ENCODE data around the gene MAMDC2.

MAMDC2 gene

DNA sequence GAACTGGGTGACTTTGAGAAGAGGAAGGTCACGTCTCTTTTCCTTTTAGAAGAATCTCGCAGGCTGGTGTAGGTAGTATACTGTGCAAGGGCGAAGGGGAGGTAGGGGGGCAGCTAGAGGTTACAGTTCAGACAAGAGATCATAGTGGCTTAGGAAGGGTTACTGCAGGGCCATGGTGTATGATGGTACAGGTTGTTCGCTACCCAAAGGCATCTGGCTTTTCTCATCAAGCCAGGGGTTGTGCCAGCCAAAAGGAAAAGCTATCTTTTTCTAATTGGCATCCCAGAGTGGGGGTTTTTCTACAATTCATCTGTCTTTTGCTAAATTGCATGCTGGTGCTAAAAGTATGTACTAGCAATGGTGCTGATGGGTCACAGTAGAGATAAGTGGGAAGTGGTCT is 22.8 kb downstream of the MAMDC2 start:
- no peak for DNase-seq

GRCh38 chr9:70066874-70067273 is 23.2 kb downstream of the MAMDC2 start:
- DNase-seq: no peak

DNA sequence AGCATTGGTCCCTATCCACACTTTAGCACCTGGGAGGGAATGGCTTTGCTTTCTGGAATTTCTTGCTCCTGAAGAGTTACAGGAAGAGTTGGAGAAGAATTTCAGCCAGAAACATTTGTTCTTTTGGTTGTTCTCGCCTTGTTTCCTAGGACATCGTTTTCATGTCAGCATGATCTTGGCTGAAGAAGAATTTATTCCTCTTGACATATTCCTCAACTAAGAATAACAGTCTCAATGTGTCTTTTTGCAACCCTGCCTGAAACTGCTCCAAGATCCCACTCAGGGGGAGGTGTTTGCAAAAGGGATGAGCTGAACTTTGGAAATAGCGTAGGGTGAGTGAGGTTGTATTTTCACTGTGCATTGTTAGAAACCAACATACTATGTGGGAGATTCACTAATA is 26.1 kb downstream of the MAMDC2 start:
- no peak for DNase-seq

DNA sequence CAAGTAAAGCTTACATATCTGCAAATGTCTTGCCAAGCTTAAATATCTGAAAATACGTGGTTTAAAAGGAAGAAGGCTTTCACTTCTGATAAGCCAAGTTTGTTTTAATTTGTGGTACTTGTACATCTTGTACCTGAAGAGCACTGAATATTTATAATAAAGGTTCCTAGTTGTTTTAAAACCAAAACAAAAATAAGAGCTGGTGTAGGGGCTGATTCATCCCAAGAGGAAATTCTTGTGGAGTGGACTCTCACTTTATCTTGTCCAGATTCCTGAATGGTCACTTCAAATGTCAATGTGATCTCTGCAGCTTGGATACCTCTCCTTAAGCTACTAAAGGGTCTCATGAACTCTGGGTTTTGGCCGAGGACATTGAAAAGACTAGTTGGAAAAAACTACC is 29.5 kb downstream of the MAMDC2 start:
- no peak for DNase-seq

DNA sequence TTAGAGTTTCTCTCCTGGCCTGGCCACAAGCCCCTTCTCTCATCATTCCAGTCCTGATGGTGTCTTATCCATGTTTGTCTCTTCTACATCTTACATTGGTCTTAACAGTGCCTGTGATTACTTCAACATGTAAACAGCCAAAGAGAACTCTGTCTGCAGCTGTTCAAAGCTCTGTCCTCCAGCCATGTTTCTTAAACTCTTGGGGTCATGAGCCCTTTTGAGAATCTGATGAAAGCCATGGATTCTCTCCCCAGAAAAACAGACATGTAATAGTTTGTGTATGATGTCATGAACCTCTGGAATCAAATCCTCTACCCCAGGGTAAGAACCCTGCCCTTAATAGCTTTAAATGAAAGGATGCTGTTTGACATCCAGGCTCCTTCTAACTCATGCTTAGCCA is 30.1 kb downstream of the MAMDC2 start:
- no peak for DNase-seq

DNA sequence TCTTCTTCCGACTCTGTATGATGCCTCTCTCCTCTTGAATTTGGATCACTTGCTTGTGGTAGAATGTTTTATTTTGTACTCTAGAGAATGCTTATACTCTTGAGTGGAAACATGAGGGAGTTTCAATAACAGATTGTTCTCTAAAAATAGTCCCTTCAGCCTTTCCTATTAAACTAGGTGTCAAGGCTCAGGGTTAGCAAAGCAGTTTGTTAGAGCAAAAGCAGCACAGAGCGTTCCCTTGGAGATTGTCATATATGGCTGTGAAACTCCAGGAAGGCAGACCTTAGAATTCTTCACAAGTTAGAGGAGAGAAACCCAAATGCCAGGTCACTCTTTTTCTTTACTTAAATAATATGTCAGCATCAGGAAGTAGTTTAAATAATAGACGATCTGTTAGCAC is 33.0 kb downstream of the MAMDC2 start:
- no peak for DNase-seq

DNA sequence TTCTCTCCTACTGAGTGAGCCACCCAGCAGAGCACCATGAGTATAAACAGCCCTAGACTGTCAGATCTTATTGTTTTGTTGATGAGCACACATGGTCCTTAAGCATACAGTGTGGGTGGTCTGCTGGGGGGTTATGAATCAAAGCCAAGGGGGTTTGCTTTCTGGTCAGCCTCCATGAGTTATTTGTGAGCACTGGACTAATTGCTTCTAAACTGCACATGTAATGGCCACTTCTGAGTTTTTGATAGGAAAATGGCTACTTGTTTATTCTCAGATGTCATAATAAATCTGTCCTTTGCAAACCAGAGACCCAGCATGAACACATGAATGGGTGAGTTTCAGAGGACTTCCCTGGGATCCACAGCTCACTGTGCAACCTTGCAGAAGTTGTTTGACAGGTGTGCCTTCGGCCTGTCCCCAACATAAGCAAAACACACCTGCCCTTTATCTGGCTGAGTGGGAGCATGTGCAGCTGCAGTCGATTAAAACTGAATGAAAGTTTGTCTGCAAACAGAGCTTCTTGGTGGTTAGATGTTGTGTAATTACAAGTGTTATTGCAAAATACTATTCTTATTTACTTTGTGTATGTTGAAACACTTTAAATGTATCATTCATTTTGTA is 35.9 kb downstream of the MAMDC2 start:
- DNase-seq: no peak

DNA sequence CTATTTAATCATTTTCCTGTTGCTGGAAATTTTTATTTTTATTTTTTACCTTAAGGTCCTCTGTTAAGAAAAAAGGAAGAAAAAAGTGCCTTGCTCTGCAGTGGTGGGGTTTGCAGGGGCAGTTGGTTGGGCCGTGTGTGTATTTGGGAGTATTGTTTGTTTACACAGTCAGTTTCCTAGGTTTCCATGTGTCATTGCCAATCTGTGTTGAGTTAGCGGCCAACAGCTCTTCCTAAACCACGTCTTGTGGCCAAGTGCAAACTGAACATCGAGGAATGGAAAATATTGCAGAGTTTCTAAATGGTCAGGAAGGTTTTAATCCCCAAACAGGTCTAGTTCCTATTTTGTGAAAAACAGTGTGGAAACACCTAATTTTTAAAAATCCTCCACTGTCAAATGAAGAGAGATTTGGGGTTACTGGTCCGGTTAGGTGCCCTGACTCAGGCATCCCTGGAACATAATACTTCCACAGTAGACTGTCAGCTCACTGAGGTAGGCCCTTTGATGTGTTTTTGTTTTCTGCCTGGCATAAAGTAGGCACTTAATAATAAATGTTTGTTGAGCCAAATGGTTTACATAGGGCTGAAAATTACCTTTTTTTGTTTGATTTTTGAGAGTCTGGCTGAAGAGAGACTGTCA is 37.0 kb downstream of the MAMDC2 start:
- DNase-seq: no peak

DNA sequence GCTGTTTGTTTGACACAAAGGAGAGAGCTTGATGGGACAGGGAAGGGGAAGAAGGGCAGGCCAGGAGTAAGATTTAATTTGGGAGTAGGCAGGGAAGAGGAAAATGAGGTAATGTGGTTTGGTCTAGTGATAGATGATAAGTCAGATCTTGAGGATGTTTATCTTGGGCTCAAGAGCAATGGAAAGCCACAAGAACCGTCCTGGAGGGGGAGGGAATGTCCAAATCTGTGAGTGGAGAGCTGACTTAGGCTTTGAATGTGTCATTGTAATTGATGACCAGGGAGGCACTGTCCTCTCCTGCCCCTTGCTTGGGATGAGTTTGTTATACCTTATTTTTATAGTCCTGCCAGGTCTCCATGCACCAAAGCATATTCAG is 37.5 kb downstream of the MAMDC2 start:
- no peak for DNase-seq

DNA sequence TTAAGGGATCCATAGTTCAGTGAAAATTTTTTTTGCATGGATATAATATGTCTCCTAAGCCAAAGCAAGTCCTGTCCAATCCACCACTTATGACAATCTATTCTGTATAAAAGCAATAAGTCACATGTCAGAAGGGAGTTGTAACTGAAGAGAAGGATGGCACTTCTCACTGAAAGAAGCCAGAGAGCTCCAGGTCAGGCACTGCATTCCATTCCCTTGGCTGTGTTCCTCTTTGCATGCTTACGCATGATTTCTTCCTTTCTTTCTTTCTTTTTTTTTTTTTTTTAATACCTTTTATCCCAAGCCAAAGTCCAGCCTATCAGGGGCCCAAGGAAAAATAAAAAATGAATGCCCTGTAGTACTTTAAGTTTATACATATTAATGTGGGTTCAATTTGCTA is 39.8 kb downstream of the MAMDC2 start:
- no peak for DNase-seq

GRCh38 chr9:70085241-70085640 is 41.6 kb downstream of the MAMDC2 start:
- DNase-seq: no peak

- DNase-seq: no peak
Measured at GRCh38 chr9:70091103-70091502, 47.5 kb downstream of the MAMDC2 start.

GRCh38 chr9:70091572-70091971 is 47.9 kb downstream of the MAMDC2 start:
- DNase-seq: no peak

DNA sequence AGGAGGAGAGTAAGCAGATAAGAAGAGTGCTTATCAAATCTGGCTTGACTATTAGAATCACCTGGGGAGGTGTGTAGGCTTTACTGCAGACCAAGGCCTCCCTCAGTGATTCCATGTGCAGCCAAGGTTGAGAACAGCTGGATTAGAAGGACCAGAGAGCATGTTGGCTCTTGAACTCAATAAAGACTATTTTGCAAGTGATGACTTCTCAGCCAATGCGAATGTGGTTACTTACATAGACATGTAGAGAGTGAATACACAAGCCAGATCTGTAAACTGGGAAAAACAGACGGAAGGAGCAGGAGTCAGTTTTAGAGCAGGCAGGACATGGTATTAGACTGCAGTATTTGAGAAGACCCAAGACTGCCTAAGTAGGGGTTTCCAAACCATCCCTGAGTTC is 48.5 kb downstream of the MAMDC2 start:
- no peak for DNase-seq

GRCh38 chr9:70093095-70093494 is 49.4 kb downstream of the MAMDC2 start:
- no peak for DNase-seq

DNA sequence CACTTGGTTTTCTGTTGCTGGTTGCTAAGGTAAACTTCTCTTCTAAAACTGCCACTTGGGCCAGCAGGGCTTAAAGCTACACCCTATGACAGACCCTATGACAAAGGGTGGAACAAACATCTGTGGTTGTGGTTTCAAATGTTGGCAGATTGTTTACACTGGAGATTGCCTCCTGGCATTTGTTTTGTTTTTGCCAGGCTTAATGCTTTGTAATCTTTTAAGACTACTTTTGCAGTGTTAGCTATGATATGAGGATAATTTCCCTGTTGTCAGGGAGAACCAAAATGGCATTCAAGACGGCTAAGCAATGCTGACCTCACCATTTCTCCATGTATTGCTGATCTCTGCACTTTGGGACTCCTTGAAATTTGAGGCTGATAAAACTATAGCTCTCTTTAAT is 50.3 kb downstream of the MAMDC2 start:
- no peak for DNase-seq

GRCh38 chr9:70094747-70095146 is 51.1 kb downstream of the MAMDC2 start:
- DNase-seq: no peak

- no peak for DNase-seq
Measured at GRCh38 chr9:70097187-70097586, 53.5 kb downstream of the MAMDC2 start.

DNA sequence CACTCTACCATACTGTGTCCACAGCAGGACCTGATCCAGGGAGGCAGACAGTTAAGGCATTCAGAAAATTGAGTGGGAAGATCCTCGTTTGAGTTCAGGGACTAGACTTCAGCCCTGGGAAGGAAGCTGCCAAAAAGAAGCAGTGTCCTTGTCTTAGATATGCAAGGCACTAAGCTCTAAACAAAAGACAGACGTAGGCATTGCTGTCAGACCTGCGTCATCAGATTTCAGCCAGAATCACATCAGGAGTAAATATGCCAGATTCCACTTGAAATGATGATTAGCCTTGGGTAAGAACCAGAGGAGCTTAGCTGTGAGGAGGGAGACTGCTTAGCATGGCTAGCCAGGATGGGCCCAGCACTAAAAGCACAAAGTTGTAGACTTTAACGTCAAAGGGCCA is 56.7 kb downstream of the MAMDC2 start:
- DNase-seq: no peak

- DNase-seq: no peak
Measured at GRCh38 chr9:70101265-70101664, 57.6 kb downstream of the MAMDC2 start.

- no peak for DNase-seq
Measured at GRCh38 chr9:70105147-70105546, 61.5 kb downstream of the MAMDC2 start.

GRCh38 chr9:70106571-70106970 is 62.9 kb downstream of the MAMDC2 start:
- DNase-seq: no peak

DNA sequence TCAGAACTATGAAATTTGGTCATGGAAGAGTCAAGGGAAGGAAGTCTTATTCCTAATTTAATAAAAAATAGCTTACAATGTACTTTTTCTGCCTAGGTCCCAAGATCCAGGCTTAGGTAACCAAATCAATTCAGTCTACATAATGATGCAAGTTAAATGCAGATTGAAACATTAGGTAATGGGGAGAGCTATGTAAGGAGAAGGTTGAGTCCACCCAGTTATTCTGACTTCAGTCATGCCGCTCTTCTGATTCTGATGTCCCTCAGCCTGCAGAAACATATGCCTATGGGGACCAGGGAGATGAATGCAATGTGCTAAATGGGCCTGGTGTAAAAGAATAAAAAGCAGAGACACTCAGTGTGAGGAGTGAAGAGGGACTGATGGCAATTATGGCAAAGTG is 63.9 kb downstream of the MAMDC2 start:
- no peak for DNase-seq

- no peak for DNase-seq
Measured at GRCh38 chr9:70108181-70108580, 64.5 kb downstream of the MAMDC2 start.
